ENCODE data around the gene PCYOX1L. TPM values are rescaled to one million over a fixed set of nuclear protein-coding genes. Genes with fewer than 3 reads are reported as not detected.

The PCYOX1L gene
- total and polyA plus RNA-seq, 2 experiments from 2014 or later: 10.4 to 10.7 TPM

GRCh38 chr5:149412783-149413476 is 55.1 kb downstream of the PCYOX1L start:
- peak; percentile 55 for DNase-seq
- Histone ChIP-seq H2AFZ (no peak overlapping the region), H4K20me1 (ENCODE audit: insufficient read depth) (no peaks in the 10 kb centered on the region), H3K9me3 (ENCODE audit: low read depth) (no peaks in the 10 kb centered on the region), H3F3A (ENCODE audit: insufficient read depth) (peaks cover 63% of the 10 kb centered on the region), H3K9me2 (ENCODE audit: insufficient read depth) (no peaks in the 10 kb centered on the region), H3K79me2 (ENCODE audit: insufficient read depth) (peaks cover 100% of the 10 kb centered on the region), H3K4me3 (no peak overlapping the region), H3K27me3 (replicated peaks; ENCODE audit: insufficient read depth) (no peaks in the 10 kb centered on the region), H3K36me3 (ENCODE audit: low read depth) (no peaks in the 10 kb centered on the region; the same call in 1 of the 2 replicates), H3K27ac (peak overlapping the region; percentile 81), H3K4me1 (ENCODE audit: insufficient read depth) (peaks cover 66% of the 10 kb centered on the region), H3K4me2 (ENCODE audit: unreplicated experiment) (peak overlapping the region; percentile 48), H3K9ac (peak overlapping the region; percentile 47)
- WGBS, 2 experiments (ENCODE audit: low coverage in 1 of 2, low lambda C conversion rate in 2 of 2, missing lambda C conversion rate in 2 of 2): 75 to 76% methylated on average over 8 of the region's 8 CpGs
- TF ChIP-seq EZH2phosphoT487 (IDR thresholded peaks at IDR 0.05; ENCODE audit: insufficient read depth, low read depth): no peak
- TF ChIP-seq EZH2 (IDR thresholded peaks at IDR 0.05; ENCODE audit: insufficient read depth, poor library complexity, severe bottlenecking): no peak
- in situ Hi-C loops (cut with MboI): no loop called here

- TF ChIP-seq EZH2phosphoT487 (IDR thresholded peaks at IDR 0.05; ENCODE audit: insufficient read depth, low read depth) (no peak), EZH2 (IDR thresholded peaks at IDR 0.05; ENCODE audit: insufficient read depth, poor library complexity, severe bottlenecking) (no peak)
- peaks cover 55% of the 10 kb centered on the region for H3F3A ChIP-seq (ENCODE audit: insufficient read depth)
- no peaks in the 10 kb centered on the region; the same call in 1 of the 2 replicates for H3K36me3 ChIP-seq (ENCODE audit: low read depth)
- H3K79me2 ChIP-seq (ENCODE audit: insufficient read depth): peaks cover 100% of the 10 kb centered on the region
- H3K9me2 ChIP-seq (ENCODE audit: insufficient read depth): no peaks in the 10 kb centered on the region
- no peaks in the 10 kb centered on the region for H3K9me3 ChIP-seq (ENCODE audit: low read depth)
- no peaks in the 10 kb centered on the region for H3K27me3 ChIP-seq (replicated peaks; ENCODE audit: insufficient read depth)
- H3K4me1 ChIP-seq (ENCODE audit: insufficient read depth): peaks cover 62% of the 10 kb centered on the region
- 93% methylated on average over 16 of the region's 16 CpGs for WGBS, 2 experiments (ENCODE audit: low coverage in 1 of 2, low lambda C conversion rate in 2 of 2, missing lambda C conversion rate in 2 of 2)
- in situ Hi-C loops (cut with MboI): no loop called here
- peak overlapping the region; percentile 35 for H3K4me2 ChIP-seq (ENCODE audit: unreplicated experiment)
- H4K20me1 ChIP-seq (ENCODE audit: insufficient read depth): no peaks in the 10 kb centered on the region
- peak overlapping the region; percentile 57 for H3K9ac ChIP-seq
- no peak overlapping the region for H2AFZ ChIP-seq
- DNase-seq: no peak
- H3K27ac ChIP-seq: peak overlapping the region; percentile 81
- no peak overlapping the region for H3K4me3 ChIP-seq
These were observed 55.8 kb downstream of the PCYOX1L start for GRCh38 chr5:149413477-149414210.

GRCh38 chr5:149414405-149415065 is 56.7 kb downstream of the PCYOX1L start:
- peak; percentile 86 for DNase-seq
- Histone ChIP-seq H2AFZ (no peak overlapping the region), H3K27me3 (replicated peaks; ENCODE audit: insufficient read depth) (no peaks in the 10 kb centered on the region), H3K4me3 (no peak overlapping the region), H3K4me1 (ENCODE audit: insufficient read depth) (peaks cover 54% of the 10 kb centered on the region), H3K9me2 (ENCODE audit: insufficient read depth) (no peaks in the 10 kb centered on the region), H3K9me3 (ENCODE audit: low read depth) (no peaks in the 10 kb centered on the region), H3K9ac (peak overlapping the region; percentile 57), H3F3A (ENCODE audit: insufficient read depth) (peaks cover 49% of the 10 kb centered on the region), H4K20me1 (ENCODE audit: insufficient read depth) (no peaks in the 10 kb centered on the region), H3K36me3 (ENCODE audit: low read depth) (peaks cover 4% of the 10 kb centered on the region; the same call in 1 of the 2 replicates), H3K27ac (peak overlapping the region; percentile 81), H3K4me2 (ENCODE audit: unreplicated experiment) (peak overlapping the region; percentile 35), H3K79me2 (ENCODE audit: insufficient read depth) (peaks cover 100% of the 10 kb centered on the region)
- 39 to 43% methylated on average over 7 of the region's 7 CpGs for WGBS, 2 experiments (ENCODE audit: low coverage in 1 of 2, low lambda C conversion rate in 2 of 2, missing lambda C conversion rate in 2 of 2)
- in situ Hi-C loops (cut with MboI): no loop called here
- TF ChIP-seq EZH2 (IDR thresholded peaks at IDR 0.05; ENCODE audit: insufficient read depth, poor library complexity, severe bottlenecking): no peak
- TF ChIP-seq EZH2phosphoT487 (IDR thresholded peaks at IDR 0.05; ENCODE audit: insufficient read depth, low read depth): no peak

Data from GM23248 (cell line).